C1 segment of cervical spinal cord (tissue), 14 donors: Measurements from ENCODE around the gene CDK5RAP3.
"Not testable (repeated sequence)": the region's sequence is repeated elsewhere in the genome, so short reads cannot be mapped to it uniquely, and the experiment has no call there.

Experiments
- DNase-seq, 14 donors: peaks; one replicate each; lab custom pipeline; 2025; lab: John Stamatoyannopoulos, UW

The CDK5RAP3 gene

GRCh38 chr17:47997586-47997985 lies 26.7 kb downstream of the CDK5RAP3 start:
- no peak for DNase-seq

GRCh38 chr17:47998044-47998443 lies 27.1 kb downstream of the CDK5RAP3 start:
- no peak for DNase-seq

GRCh38 chr17:47999582-47999981 lies 28.7 kb downstream of the CDK5RAP3 start:
- DNase-seq: no peak

- no peak for DNase-seq
These were observed 30.3 kb downstream of the CDK5RAP3 start for GRCh38 chr17:48001197-48001596.

GRCh38 chr17:48001657-48002056 lies 30.7 kb downstream of the CDK5RAP3 start:
- not testable (repeated sequence) for DNase-seq

GRCh38 chr17:48002266-48002915 lies 31.5 kb downstream of the CDK5RAP3 start:
- no peak for DNase-seq

- no peak for DNase-seq
These were observed 32.1 kb downstream of the CDK5RAP3 start for GRCh38 chr17:48002916-48003416.

GRCh38 chr17:48003417-48004151 lies 32.7 kb downstream of the CDK5RAP3 start:
- DNase-seq: no peak

GRCh38 chr17:48004983-48005382 lies 34.1 kb downstream of the CDK5RAP3 start:
- DNase-seq: no peak

- DNase-seq: no peak
These were observed 36.2 kb downstream of the CDK5RAP3 start for GRCh38 chr17:48006936-48007709.

- no peak for DNase-seq
These were observed 39.3 kb downstream of the CDK5RAP3 start for GRCh38 chr17:48010193-48010592.

GRCh38 chr17:48011405-48012150 lies 40.7 kb downstream of the CDK5RAP3 start:
- no peak for DNase-seq

- DNase-seq: peak in 2 of 14 donors; percentile 11 to 37
These were observed 41.2 kb downstream of the CDK5RAP3 start for GRCh38 chr17:48012151-48012520.

- DNase-seq: no peak
These were observed 41.7 kb downstream of the CDK5RAP3 start for GRCh38 chr17:48012654-48013053.

- DNase-seq: no peak
These were observed 43.1 kb downstream of the CDK5RAP3 start for GRCh38 chr17:48013876-48014594.

GRCh38 chr17:48014595-48015111 lies 43.7 kb downstream of the CDK5RAP3 start:
- DNase-seq: no peak

- no peak for DNase-seq
These were observed 45.2 kb downstream of the CDK5RAP3 start for GRCh38 chr17:48016112-48016511.

GRCh38 chr17:48017817-48018158 lies 46.9 kb downstream of the CDK5RAP3 start:
- not testable (repeated sequence) for DNase-seq

- no peak for DNase-seq
These were observed 51.0 kb downstream of the CDK5RAP3 start for GRCh38 chr17:48021934-48022333.

GRCh38 chr17:48022901-48023300 lies 52.0 kb downstream of the CDK5RAP3 start:
- peak in 1 of 14 donors; percentile 39 for DNase-seq
